GM12878 (cell line): ENCODE results near the gene MYOM3. TPM values are rescaled to one million over a fixed set of nuclear protein-coding genes. Genes with fewer than 3 reads are reported as not detected.
A peak's percentile ranks its signal among the peaks of the same experiment; 100 is the strongest.

ENCODE experiments used
- ATAC-seq: fragments of 200-7000 bp; cut with Tn5 transposase; 3 replicates; pipeline ENCODE4 v1.9.1; 2020; ENCODE audit warnings: mild to moderate bottlenecking, moderate library complexity
- BruUV-seq: library from RNA; stranded (reverse); fragments of 400-500 nt; replicated peaks from 2 replicates; lab custom pipeline; 2021; lab: Mats Ljungman, UMichigan
- CTCF ChIA-PET: fragments of 300-600 bp; sonication (Branson Sonifier 250); formaldehyde crosslinking; extraction: SDS; loops from one replicate; lab custom pipeline; 2021; ENCODE audit warnings: inconsistent platforms; lab: Yijun Ruan, JAX
- POLR2A ChIA-PET: fragments of 350-600 bp; formaldehyde crosslinking; extraction: SDS; loops from one replicate; lab custom pipeline; 2021; ENCODE audit warnings: inconsistent platforms; lab: Charles Lee
- RAD21 ChIA-PET: fragments of 300-600 bp; sonication (Branson Sonifier 250); formaldehyde crosslinking; loops from one replicate; lab custom pipeline; 2023; ENCODE audit warnings: antibody characterized with exemption; ENCODE audit not compliant: unreplicated experiment; lab: Charles Lee
- SMC1A ChIA-PET: fragments of 300-600 bp; sonication (Branson Sonifier 250); formaldehyde crosslinking; loops from one replicate; lab custom pipeline; 2023; ENCODE audit not compliant: unreplicated experiment, uncharacterized antibody; lab: Charles Lee
- DNase-seq: peaks from one replicate; pipeline ENCODE4 v3.0.0-alpha.2; 2011; ENCODE audit warnings: low read depth, low spot score
- FAIRE-seq: peaks from 3 replicates; lab custom pipeline; 2011; peaks lifted over from hg19 to GRCh38; lab: Jason Lieb, UNC
- H2AFZ ChIP-seq: 2 replicates; pipeline ENCODE4 v1.6.0; 2011; ENCODE audit warnings: low read depth, low read length, control low read depth; ENCODE audit not compliant: control insufficient read depth
- H3K27ac ChIP-seq: 2 replicates; pipeline ENCODE4 v1.5.1; 2011; ENCODE audit warnings: control low read depth; ENCODE audit not compliant: control insufficient read depth, insufficient read depth
- H3K27me3 ChIP-seq, 2 experiments: replicated peaks in 1 of 2; 2 replicates each; pipeline versions ENCODE4 v1.6.0 to v1.6.1; 2011; ENCODE audit warnings: low read length in 1 of 2; ENCODE audit not compliant: control insufficient read depth in 2 of 2, insufficient read depth in 2 of 2
- H3K36me3 ChIP-seq, 2 experiments: 2 replicates each; pipeline ENCODE4 v1.5.1; 2011; ENCODE audit warnings: low read length in 1 of 2; ENCODE audit not compliant: control insufficient read depth in 2 of 2, insufficient read depth in 2 of 2
- H3K4me1 ChIP-seq: 2 replicates; pipeline ENCODE4 v1.6.1; 2011; ENCODE audit warnings: mild to moderate bottlenecking, low read length, moderate library complexity, mixed read lengths; ENCODE audit not compliant: control insufficient read depth, insufficient read depth
- H3K4me2 ChIP-seq: 2 replicates; pipeline ENCODE4 v1.6.0; 2011; ENCODE audit warnings: control low read depth; ENCODE audit not compliant: control insufficient read depth, insufficient read depth
- H3K4me3 ChIP-seq: fragments of 200-600 bp; sonication (generic); 2 replicates; pipeline ENCODE4 v1.5.1; 2016
- H3K79me2 ChIP-seq: 2 replicates; pipeline ENCODE4 v1.6.0; 2011; ENCODE audit warnings: low read length; ENCODE audit not compliant: control insufficient read depth, insufficient read depth
- H3K9ac ChIP-seq: 2 replicates; pipeline ENCODE4 v1.8.0; 2011; ENCODE audit warnings: low read length, control low read depth, mixed read lengths; ENCODE audit not compliant: control insufficient read depth, insufficient read depth
- H3K9me3 ChIP-seq: replicated peaks from 3 replicates; pipeline ENCODE4 v1.5.1; 2011; ENCODE audit warnings: mild to moderate bottlenecking, low read length; ENCODE audit not compliant: control insufficient read depth, insufficient read depth
- H4K20me1 ChIP-seq: 2 replicates; pipeline ENCODE4 v1.6.0; 2011; ENCODE audit not compliant: control insufficient read depth, insufficient read depth
- ASH2L ChIP-seq: fragments of 300-600, 200-600 bp; sonication (generic); IDR thresholded peaks from 2 replicates; pipeline ENCODE4 v1.6.1; 2017; ENCODE audit warnings: low read depth, mild to moderate bottlenecking, borderline replicate concordance
- BHLHE40 ChIP-seq, 2 experiments: fragments of 450-650 bp in 1 of 2; IDR thresholded peaks; 2 replicates each; pipeline ENCODE4 v1.6.1; 2011 to 2017; ENCODE audit warnings: low read depth in 2 of 2, borderline replicate concordance in 1 of 2, improper control_type of control experiment in 1 of 2, low read length in 1 of 2, mild to moderate bottlenecking in 1 of 2
- CHD4 ChIP-seq: fragments of 200-600 bp; sonication (generic); IDR thresholded peaks from 2 replicates; pipeline ENCODE4 v1.6.1; 2016; ENCODE audit warnings: mild to moderate bottlenecking
- EED ChIP-seq: sonication (generic); IDR thresholded peaks from 2 replicates; pipeline ENCODE4 v1.6.1; 2016; ENCODE audit warnings: antibody characterized with exemption, low read depth
- ESRRA ChIP-seq: IDR thresholded peaks from 2 replicates; pipeline ENCODE4 v1.6.1; 2012; ENCODE audit warnings: mild to moderate bottlenecking, low read length, improper control_type of control experiment
- MEF2B ChIP-seq: fragments of 450-650 bp; IDR thresholded peaks from 2 replicates; pipeline ENCODE4 v1.6.1; 2018; ENCODE audit warnings: mild to moderate bottlenecking, moderate library complexity; ENCODE audit not compliant: partially characterized antibody, poor library complexity, severe bottlenecking
- NFXL1 ChIP-seq: fragments of 450-650 bp; IDR thresholded peaks from 2 replicates; pipeline ENCODE4 v1.6.1; 2017; ENCODE audit warnings: antibody characterized with exemption, mild to moderate bottlenecking, borderline replicate concordance
- NR2C1 ChIP-seq: fragments of 450-650 bp; IDR thresholded peaks from 2 replicates; pipeline ENCODE4 v1.6.1; 2017; ENCODE audit warnings: antibody characterized with exemption, mild to moderate bottlenecking, moderate library complexity
- SREBF2 ChIP-seq: IDR thresholded peaks from 2 replicates; pipeline ENCODE4 v1.6.1; 2012; ENCODE audit warnings: mild to moderate bottlenecking, low read length
- STAT3 ChIP-seq: IDR thresholded peaks from 2 replicates; pipeline ENCODE4 v1.6.1; 2011; ENCODE audit warnings: low read depth, low read length, improper control_type of control experiment
- WGBS: methylation state at CpG from one replicate; pipeline ENCODE4 v1.1.6; 2016; ENCODE audit warnings: low lambda C conversion rate; ENCODE audit not compliant: insufficient replicate concordance, insufficient coverage; ENCODE audit errors: missing lambda C conversion rate; 5-methylcytosine and 5-hydroxymethylcytosine counted together
- in situ Hi-C: fragments of 300-500 bp; cut with MboI; formaldehyde crosslinking; loops from 9 replicates; pipeline ENCODE4 v1.14.3; 2018; ENCODE audit warnings: mixed read lengths
- intact Hi-C: fragments of 100-400 bp; cut with micrococcal nuclease; formaldehyde crosslinking; loops from one replicate; pipeline ENCODE4 v1.14.2; 2022; ENCODE audit not compliant: unreplicated experiment
- polyA plus RNA-seq, 11 experiments: library from polyadenylated mRNA; depleted of rRNA in 4 of 11; unstranded in 6 of 11; stranded (reverse) in 5 of 11; fragments of >200 nt; fragmentation: Nextera tagmentation in 4 of 11; fragmentation: Illumina TruSeq in 1 of 11; extraction: Ambion mirVana in 4 of 11; extraction: Trizol in 1 of 11; gene quantifications; 1 replicate in 1 of 11; 2 replicates in 10 of 11; pipeline versions ENCODE4 v1.2.1 to v1.2.3, GENCODE V29; 2011 to 2016; ENCODE audit warnings: inconsistent platforms in 2 of 11, missing spikeins in 2 of 11, low read depth in 1 of 11
- total RNA-seq, 4 experiments: library from RNA; depleted of rRNA in 3 of 4; stranded (reverse); fragments of >200 nt in 3 of 4; fragmentation: Illumina TruSeq in 1 of 4; extraction: Trizol in 1 of 4; gene quantifications; 2 replicates each; pipeline versions ENCODE4 v1.2.1 to v1.2.3, GENCODE V29; 2013 to 2021
- TF ChIP-seq, protein P1 (sequence below): IDR thresholded peaks from 2 replicates; pipeline ENCODE4 v1.6.1; 2011; ENCODE audit warnings: mild to moderate bottlenecking, low read depth, low read length, moderate library complexity; ENCODE audit not compliant: insufficient replicate concordance

MYOM3 gene
- total and polyA plus RNA-seq, 10 of the 15 experiments (the other 5 are each of a cell fraction or from before 2014, with no cell fraction given), result 0.06 TPM; not detected in 9

DNA sequence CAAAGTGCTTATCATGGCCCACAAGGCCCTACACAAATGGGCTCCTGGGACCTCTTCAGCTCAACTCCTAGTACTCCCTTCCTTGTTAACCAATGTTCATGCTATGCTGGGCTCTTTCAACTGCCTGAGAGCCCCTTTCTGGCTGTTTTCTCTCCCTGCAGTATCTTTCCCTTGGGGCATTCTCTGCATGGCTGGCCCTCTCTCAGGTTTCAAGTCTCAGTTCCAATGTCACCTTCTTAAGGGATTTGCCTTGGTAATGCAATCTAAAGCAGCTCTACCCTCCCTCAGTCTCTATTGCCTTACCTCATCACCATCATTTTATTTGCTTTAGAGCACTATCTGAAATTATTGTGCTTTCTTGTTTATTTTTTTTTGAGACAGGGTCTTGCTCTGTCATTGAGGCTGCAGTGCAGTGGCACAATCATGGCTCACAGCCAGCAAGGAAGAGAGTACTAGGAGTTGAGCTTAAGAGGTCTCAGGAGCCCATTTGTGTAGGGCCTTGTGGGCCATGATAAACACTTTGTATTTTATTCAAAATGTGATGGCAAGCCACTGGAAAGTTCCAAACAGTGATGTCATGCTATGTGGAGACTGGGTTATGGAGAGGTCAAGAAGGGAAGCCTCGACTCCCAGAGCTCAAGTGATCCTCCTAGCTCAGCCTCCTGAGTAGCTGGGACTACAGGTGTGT lies 68.4 kb downstream of the MYOM3 start:
- no peaks in the 10 kb centered on the region for H3K9me3 ChIP-seq
- ChIA-PET RAD21 (interaction anchor here (0.8 to 1.7 kb wide), 3 partner anchors 40 to 112 kb away, joined by 3 to 8 read pairs (median 3); no protein-coding TSS in a partner anchor), SMC1A (interaction anchor here (1.1 to 1.7 kb wide), 6 partner anchors 15 to 120 kb away, joined by 3 to 5 read pairs (median 4); no protein-coding TSS in a partner anchor), POLR2A (interaction anchor here (0.6 to 1.0 kb wide), 3 partner anchors 32 to 278 kb away, joined by 3 read pairs; no protein-coding TSS in a partner anchor), CTCF (interaction anchor here (0.6 kb wide), 1 partner anchor 15 kb away, joined by 3 read pairs; no protein-coding TSS in a partner anchor)
- no peak overlapping the region for H3K27ac ChIP-seq
- H3K4me2 ChIP-seq, result no peak overlapping the region
- in situ Hi-C loops (no loop called here), intact Hi-C loops (no loop called here)
- H3K27me3 ChIP-seq, result no peaks in the 10 kb centered on the region
- no peak for TF ChIP-seq NR2C1
- TF ChIP-seq MEF2B, result peak; percentile 22
- peak; percentile 35; the same call in 1 of the 2 replicates for TF ChIP-seq EED
- no peak overlapping the region for H2AFZ ChIP-seq
- H3K79me2 ChIP-seq, result no peaks in the 10 kb centered on the region
- no peak for DNase-seq
- WGBS, result 29% methylated on average over 1 of the region's 1 CpG
- H3K4me1 ChIP-seq, result no peaks in the 10 kb centered on the region
- BruUV-seq, result no TSS peak
- no peaks in the 10 kb centered on the region for H4K20me1 ChIP-seq
- H3K9ac ChIP-seq, result no peak overlapping the region
- H3K36me3 ChIP-seq, result no peaks in the 10 kb centered on the region
- FAIRE-seq, result no peak
- H3K4me3 ChIP-seq, result no peak overlapping the region
- ATAC-seq, result peak; percentile 65

DNA sequence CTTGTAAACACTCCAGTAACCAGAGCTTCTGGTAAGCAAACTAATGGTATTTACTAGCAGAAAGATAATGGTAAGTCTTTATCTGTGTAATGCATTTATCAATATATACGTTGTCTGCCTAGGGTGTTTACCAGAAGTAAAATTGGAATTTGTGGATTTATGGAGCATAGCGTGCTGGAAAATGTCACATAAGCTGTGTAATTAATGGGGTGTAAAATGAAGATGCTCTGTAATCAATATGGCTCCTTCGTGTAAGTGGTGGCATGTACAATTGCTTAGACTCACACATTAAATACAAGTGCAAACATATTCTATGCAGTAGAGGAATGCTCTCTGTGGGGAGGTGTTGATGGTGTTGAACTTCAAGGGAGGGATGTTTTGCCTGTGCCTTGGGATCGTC lies 69.6 kb downstream of the MYOM3 start:
- Histone ChIP-seq H3K9me3 (no peaks in the 10 kb centered on the region), H3K36me3 (no peaks in the 10 kb centered on the region), H3K79me2 (no peaks in the 10 kb centered on the region), H2AFZ (no peak overlapping the region), H3K4me2 (no peak overlapping the region), H3K4me1 (no peaks in the 10 kb centered on the region), H4K20me1 (no peaks in the 10 kb centered on the region), H3K9ac (no peak overlapping the region), H3K27me3 (no peaks in the 10 kb centered on the region), H3K27ac (no peak overlapping the region), H3K4me3 (no peak overlapping the region)
- ChIA-PET POLR2A (no interaction called here), CTCF (no interaction called here), RAD21 (interaction anchor here (1.2 kb wide), 1 partner anchor 15 kb away, joined by 3 read pairs; no protein-coding TSS in a partner anchor), SMC1A (interaction anchor here (1.1 to 1.7 kb wide), 3 partner anchors 14 to 38 kb away, joined by 3 to 5 read pairs (median 5); no protein-coding TSS in a partner anchor)
- intact Hi-C loops, result no loop called here
- in situ Hi-C loops, result no loop called here
- 56% methylated on average over 4 of the region's 4 CpGs for WGBS
- TF ChIP-seq SREBF2 (no peak), BHLHE40 (IDR thresholded peaks at IDR 0.05; ENCODE audit: borderline replicate concordance in 1 of 2, low read depth in 2 of 2, low read length in 1 of 2) (no peak), NFXL1 (no peak), ESRRA (no peak), STAT3 (no peak), CHD4 (no peak), ASH2L (no peak)
- TF ChIP-seq, protein P1, sequence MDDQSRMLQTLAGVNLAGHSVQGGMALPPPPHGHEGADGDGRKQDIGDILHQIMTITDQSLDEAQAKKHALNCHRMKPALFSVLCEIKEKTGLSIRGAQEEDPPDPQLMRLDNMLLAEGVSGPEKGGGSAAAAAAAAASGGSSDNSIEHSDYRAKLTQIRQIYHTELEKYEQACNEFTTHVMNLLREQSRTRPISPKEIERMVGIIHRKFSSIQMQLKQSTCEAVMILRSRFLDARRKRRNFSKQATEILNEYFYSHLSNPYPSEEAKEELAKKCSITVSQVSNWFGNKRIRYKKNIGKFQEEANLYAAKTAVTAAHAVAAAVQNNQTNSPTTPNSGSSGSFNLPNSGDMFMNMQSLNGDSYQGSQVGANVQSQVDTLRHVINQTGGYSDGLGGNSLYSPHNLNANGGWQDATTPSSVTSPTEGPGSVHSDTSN, result no peak
- DNase-seq, result no peak
- no peak for ATAC-seq
- no TSS peak for BruUV-seq
- peak; percentile 64 for FAIRE-seq
